ENCODE results near the gene CCDC134. TPM values are rescaled to one million over a fixed set of nuclear protein-coding genes. Genes with fewer than 3 reads are reported as not detected.

Gene CCDC134
- total and polyA plus RNA-seq, 2 donors (not counting 3 experiments of a cell fraction or from before 2014, with no cell fraction given), result 4.5 to 8.4 TPM

DNA sequence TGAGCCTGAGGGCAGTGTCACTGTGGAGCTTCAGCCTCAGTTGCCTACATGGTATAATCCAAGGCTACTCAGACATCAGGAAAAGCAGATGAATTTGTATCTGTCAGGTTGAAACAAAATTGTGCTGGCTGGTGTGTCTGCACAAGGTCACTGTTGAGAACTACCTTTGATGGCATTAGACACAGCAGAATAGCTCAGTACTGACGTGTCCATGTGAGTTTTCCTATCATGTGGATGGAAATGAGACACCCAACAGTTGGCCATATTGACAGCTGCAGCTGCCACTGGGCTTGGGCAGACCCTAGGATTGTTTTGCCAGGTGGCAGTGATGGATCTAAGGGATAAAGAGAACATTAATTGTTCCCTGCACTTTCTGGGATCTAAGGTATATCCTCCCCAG lies 15.8 kb downstream of the CCDC134 start:
- intact Hi-C loops (cut with micrococcal nuclease) (no loop called here), dilution Hi-C loops (cut with MboI; ENCODE audit: extremely low pct_ligation_motif_present, low sequenced_read_pairs) (no loop called here)
- DNase-seq (ENCODE audit: low read depth, low spot score) (no peak), FAIRE-seq (no peak)
- Histone ChIP-seq H3K9ac (replicated peaks; ENCODE audit: extremely low read depth, insufficient read depth, low read length) (no peak overlapping the region), H3K36me3 (ENCODE audit: control insufficient read depth in 2 of 2, extremely low read depth in 1 of 2, insufficient read depth in 2 of 2, low read length in 2 of 2) (no peaks in the 10 kb centered on the region), H3K9me1 (replicated peaks; ENCODE audit: control insufficient read depth, extremely low read depth, insufficient read depth, low read length) (no peaks in the 10 kb centered on the region), H3K27me3 (ENCODE audit: control insufficient read depth in 2 of 2, insufficient read depth in 2 of 2, low read length in 2 of 2) (no peaks in the 10 kb centered on the region), H3K9me3 (replicated peaks; ENCODE audit: control insufficient read depth, insufficient read depth, low read length) (no peaks in the 10 kb centered on the region), H4K20me1 (replicated peaks; ENCODE audit: control insufficient read depth, extremely low read depth, insufficient read depth, low read length) (no peaks in the 10 kb centered on the region), H3K4me3 (replicated peaks in 1 of 3; ENCODE audit: insufficient read depth in 1 of 3, low read depth in 1 of 3, low read length in 3 of 3) (no peak overlapping the region), H2AFZ (ENCODE audit: low read depth, low read length) (no peak overlapping the region), H3K27ac (ENCODE audit: insufficient read depth, low read depth, low read length) (no peak overlapping the region), H3K4me1 (ENCODE audit: control insufficient read depth, extremely low read depth, insufficient read depth, low read length) (no peaks in the 10 kb centered on the region), H3K79me2 (ENCODE audit: control insufficient read depth, insufficient read depth, low read length) (no peaks in the 10 kb centered on the region), H3K4me2 (ENCODE audit: insufficient read depth, low read length) (no peak overlapping the region)
- no peak for TF ChIP-seq CTCF (IDR thresholded peaks at IDR 0.05; ENCODE audit: extremely low read depth in 1 of 2, insufficient read depth in 1 of 2, low read depth in 1 of 2, low read length in 2 of 2)
- no peak for TF ChIP-seq GATA2 (IDR thresholded peaks at IDR 0.05; ENCODE audit: insufficient read depth, insufficient read length, low read depth, low read length)
- TF ChIP-seq JUN (IDR thresholded peaks at IDR 0.05; ENCODE audit: borderline replicate concordance, insufficient read depth, insufficient read length, low read depth), result no peak
- TF ChIP-seq MAX (IDR thresholded peaks at IDR 0.05; ENCODE audit: insufficient read depth, insufficient read length), result no peak
- TF ChIP-seq MYC (IDR thresholded peaks at IDR 0.05; ENCODE audit: low read depth, low read length), result no peak
- no peak for TF ChIP-seq FOS (IDR thresholded peaks at IDR 0.05; ENCODE audit: borderline replicate concordance, insufficient read depth, low read length)
- TF ChIP-seq EZH2 (IDR thresholded peaks at IDR 0.05; ENCODE audit: borderline replicate concordance, low read depth, low read length, severe bottlenecking), result no peak
- TF ChIP-seq POLR2AphosphoS5 (IDR thresholded peaks at IDR 0.05; ENCODE audit: insufficient read depth, low read depth, low read length), result no peak
- no peak for TF ChIP-seq POLR2A (IDR thresholded peaks at IDR 0.05; ENCODE audit: low read depth, low read length)
- ChIA-PET POLR2A (no interaction called here), CTCF (no interaction called here)
- BruUV-seq (replicated peaks), result no TSS peak
